Cardiac muscle cell (in vitro differentiated cells and primary cell): Measurements from ENCODE around the gene SLIT3. TPM values are rescaled to one million over a fixed set of nuclear protein-coding genes. Genes with fewer than 3 reads are reported as not detected.

ENCODE experiments used
- DNase-seq, 2 donors: peaks; one replicate each; pipeline versions ENCODE4 v3.0.0 to v3.0.0-alpha.2; 2010 to 2017; ENCODE audit warnings: low read depth in 1 of 2, low spot score in 1 of 2
- H3K27ac ChIP-seq: fragments of 200-600 bp; sonication (generic); 2 replicates; pipeline ENCODE4 v1.5.1; 2016
- H3K27me3 ChIP-seq: fragments of 200-600 bp; sonication (generic); 2 replicates; pipeline ENCODE4 v1.6.0; 2016; ENCODE audit warnings: control low read depth
- H3K36me3 ChIP-seq: fragments of 200-600 bp; sonication (generic); 2 replicates; pipeline ENCODE4 v1.5.1; 2016; ENCODE audit warnings: control low read depth
- H3K4me1 ChIP-seq: fragments of 200-600 bp; sonication (generic); 2 replicates; pipeline ENCODE4 v1.8.1; 2017; ENCODE audit warnings: low read depth, mild to moderate bottlenecking, mixed run types
- H3K4me3 ChIP-seq: fragments of 200-600 bp; sonication (generic); 2 replicates; pipeline ENCODE4 v1.5.1; 2016; ENCODE audit warnings: mild to moderate bottlenecking
- H3K9me3 ChIP-seq: fragments of 200-600 bp; sonication (generic); 2 replicates; pipeline ENCODE4 v1.5.1; 2017; ENCODE audit warnings: low read depth, mild to moderate bottlenecking, control low read depth
- CTCF ChIP-seq: IDR thresholded peaks from 2 replicates; pipeline ENCODE4 v1.5.1; 2012; ENCODE audit warnings: low read depth, mild to moderate bottlenecking, low read length
- polyA plus RNA-seq: library from polyadenylated mRNA; unstranded; fragments of >200 nt; fragmentation: Nextera tagmentation; extraction: Ambion mirVana; gene quantifications from 2 replicates; pipeline ENCODE4 v1.2.1, GENCODE V29; 2016
- total RNA-seq: library from RNA; depleted of rRNA; stranded (reverse); fragments of >200 nt; gene quantifications from 2 replicates; pipeline ENCODE4 v1.2.3, GENCODE V29; 2016

Gene SLIT3
- total and polyA plus RNA-seq, 2 experiments from 2014 or later, result 50.7 to 111 TPM

GRCh38 chr5:169331292-169331852 lies 30.4 kb upstream of the SLIT3 start:
- Histone ChIP-seq H3K27ac (no peak overlapping the region), H3K36me3 (no peaks in the 10 kb centered on the region), H3K9me3 (no peaks in the 10 kb centered on the region), H3K27me3 (peaks cover 5% of the 10 kb centered on the region), H3K4me1 (peaks cover 7% of the 10 kb centered on the region), H3K4me3 (no peak overlapping the region)
- TF ChIP-seq CTCF, result peak; percentile 10
- peak in 1 of 2 donors; percentile 13 for DNase-seq

- Histone ChIP-seq H3K27me3 (peaks cover 11% of the 10 kb centered on the region), H3K36me3 (no peaks in the 10 kb centered on the region), H3K9me3 (no peaks in the 10 kb centered on the region), H3K27ac (no peak overlapping the region), H3K4me3 (no peak overlapping the region), H3K4me1 (no peaks in the 10 kb centered on the region)
- no peak for DNase-seq
- TF ChIP-seq CTCF, result no peak
These were observed 27.5 kb upstream of the SLIT3 start for GRCh38 chr5:169328401-169328800.

- TF ChIP-seq CTCF, result no peak
- H3K27ac ChIP-seq, result no peak overlapping the region
- H3K36me3 ChIP-seq, result no peaks in the 10 kb centered on the region
These were observed 24.3 kb upstream of the SLIT3 start for GRCh38 chr5:169325273-169325672.

GRCh38 chr5:169318556-169318955 lies 17.6 kb upstream of the SLIT3 start:
- no peak overlapping the region for H3K27ac ChIP-seq
- no peaks in the 10 kb centered on the region for H3K4me1 ChIP-seq
- no peaks in the 10 kb centered on the region for H3K36me3 ChIP-seq
- no peak overlapping the region for H3K4me3 ChIP-seq
- H3K27me3 ChIP-seq, result peaks cover 43% of the 10 kb centered on the region
- no peaks in the 10 kb centered on the region for H3K9me3 ChIP-seq
- no peak for DNase-seq
- no peak for TF ChIP-seq CTCF

More at GRCh38 chr5:169325273-169325672, 24.3 kb upstream of the SLIT3 start:
- no peak for DNase-seq
- Histone ChIP-seq H3K4me3 (no peak overlapping the region), H3K27me3 (peaks cover 18% of the 10 kb centered on the region), H3K9me3 (no peaks in the 10 kb centered on the region), H3K4me1 (no peaks in the 10 kb centered on the region)

GRCh38 chr5:169307646-169308045 lies 6.7 kb upstream of the SLIT3 start:
- no peaks in the 10 kb centered on the region for H3K36me3 ChIP-seq
- H3K4me3 ChIP-seq, result no peak overlapping the region
- TF ChIP-seq CTCF, result no peak
- DNase-seq, result peak in 1 of 2 donors; percentile 31
- no peaks in the 10 kb centered on the region for H3K9me3 ChIP-seq
- no peaks in the 10 kb centered on the region for H3K27me3 ChIP-seq
- H3K4me1 ChIP-seq, result no peaks in the 10 kb centered on the region
- no peak overlapping the region for H3K27ac ChIP-seq

- peaks cover 3% of the 10 kb centered on the region for H3K4me1 ChIP-seq
- H3K27me3 ChIP-seq, result no peaks in the 10 kb centered on the region
- DNase-seq, result peak in 1 of 2 donors; percentile 27
- no peak overlapping the region for H3K4me3 ChIP-seq
- H3K27ac ChIP-seq, result no peak overlapping the region
- no peak for TF ChIP-seq CTCF
- no peaks in the 10 kb centered on the region for H3K36me3 ChIP-seq
- H3K9me3 ChIP-seq, result no peaks in the 10 kb centered on the region
These were observed 4.4 kb upstream of the SLIT3 start for GRCh38 chr5:169305366-169305765.
